Measurements from ENCODE around the gene PRKCB.
"Not testable (repeated sequence)": the region's sequence is repeated elsewhere in the genome, so short reads cannot be mapped to it uniquely, and the experiment has no call there.

PRKCB gene

GRCh38 chr16:24102209-24102660 lies 266.5 kb downstream of the PRKCB start:
- DNase-seq, result no peak

GRCh38 chr16:24105471-24105870 lies 269.7 kb downstream of the PRKCB start:
- not testable (repeated sequence) for DNase-seq

DNA sequence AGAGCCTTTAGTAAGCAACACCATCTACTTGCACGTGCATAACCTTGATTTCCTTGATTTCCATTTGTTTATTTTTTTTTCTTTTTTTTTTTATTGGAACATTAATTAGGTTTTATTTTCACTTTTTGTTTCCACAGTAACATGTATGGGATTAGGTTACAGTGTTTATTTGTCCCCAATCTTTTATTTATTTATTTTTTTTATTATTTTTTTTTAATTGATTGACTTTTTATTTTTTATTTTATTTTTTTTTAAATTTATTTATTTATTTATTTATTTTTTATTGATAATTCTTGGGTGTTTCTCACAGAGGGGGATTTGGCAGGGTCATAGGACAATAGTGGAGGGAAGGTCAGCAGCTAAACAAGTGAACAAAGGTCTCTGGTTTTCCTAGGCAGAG lies 272.3 kb downstream of the PRKCB start:
- not testable (repeated sequence) for DNase-seq

- DNase-seq, result no peak
Measured at GRCh38 chr16:24111724-24112302, 276.0 kb downstream of the PRKCB start.

DNA sequence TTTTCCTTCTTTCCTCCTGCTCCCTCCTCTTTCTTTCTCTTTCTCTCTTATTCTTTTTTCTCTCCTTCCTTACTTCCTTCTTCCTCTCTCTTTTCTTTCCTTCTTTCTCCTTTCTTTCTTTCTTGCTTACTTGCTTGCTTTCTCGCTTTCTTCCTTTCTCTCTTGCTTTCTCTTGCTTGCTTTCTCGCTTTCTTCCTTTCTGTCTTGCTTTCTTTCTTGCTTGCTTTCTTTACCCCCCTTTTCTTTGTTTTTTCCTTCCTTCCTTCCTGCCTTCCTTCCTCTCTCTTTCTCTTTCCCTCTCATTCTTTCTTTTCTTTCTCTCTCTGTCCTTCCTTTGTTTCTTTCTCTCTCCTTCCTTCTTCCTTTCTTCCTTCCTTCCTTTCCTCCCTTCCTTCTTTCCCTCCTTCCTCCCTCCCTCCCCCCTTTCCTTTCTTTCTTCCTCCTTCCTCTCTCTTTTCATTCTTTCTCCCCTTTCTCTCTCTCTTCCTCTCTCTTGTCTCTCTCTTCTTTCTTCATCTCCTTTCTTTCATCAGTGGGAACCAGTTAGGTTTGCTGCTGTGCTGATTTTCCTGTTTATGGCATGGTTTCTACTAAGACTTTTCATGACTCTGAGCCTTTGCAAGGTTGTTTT lies 277.4 kb downstream of the PRKCB start:
- no peak for DNase-seq

GRCh38 chr16:24114876-24115275 lies 279.1 kb downstream of the PRKCB start:
- DNase-seq, result no peak

DNA sequence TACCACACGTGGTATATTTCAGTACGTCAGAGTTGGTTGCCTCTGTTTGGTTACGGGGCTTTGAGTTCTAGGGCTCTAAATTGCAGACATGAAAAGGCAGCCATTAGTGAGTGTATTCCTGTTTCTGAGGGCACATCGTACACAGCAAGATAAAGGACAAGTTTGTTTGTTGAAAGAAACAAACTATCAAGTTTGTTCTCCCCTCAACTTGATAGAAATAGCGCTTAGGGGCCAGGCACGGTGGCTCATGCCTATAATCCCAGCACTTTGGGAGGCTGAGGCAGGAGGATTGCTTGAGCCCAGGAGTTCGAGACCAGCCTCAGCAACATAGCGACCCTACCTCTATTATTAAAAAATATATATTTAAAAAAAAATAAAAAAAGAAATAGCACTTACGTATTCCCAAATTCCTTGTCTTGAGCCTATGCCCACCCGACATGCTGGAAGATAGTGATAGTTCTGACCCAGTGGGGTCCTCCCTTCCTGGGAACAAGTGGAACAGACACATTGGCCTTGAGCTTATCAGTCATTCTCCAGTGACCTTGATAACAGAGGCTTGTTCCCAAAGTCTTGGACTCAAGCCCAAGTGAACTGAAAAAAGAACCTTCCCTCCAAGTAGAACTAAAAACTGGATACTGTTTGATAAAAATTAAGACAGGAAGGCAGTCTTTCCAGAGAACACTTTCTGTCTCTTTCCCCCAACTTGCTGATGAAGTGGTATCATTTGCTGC lies 280.4 kb downstream of the PRKCB start:
- no peak for DNase-seq

- DNase-seq, result no peak
Measured at GRCh38 chr16:24116989-24117388, 281.2 kb downstream of the PRKCB start.

- no peak for DNase-seq
Measured at GRCh38 chr16:24117680-24118079, 281.9 kb downstream of the PRKCB start.

GRCh38 chr16:24118126-24118821 lies 282.5 kb downstream of the PRKCB start:
- DNase-seq, result no peak

GRCh38 chr16:24119807-24120206 lies 284.0 kb downstream of the PRKCB start:
- DNase-seq, result no peak

GRCh38 chr16:24123275-24123674 lies 287.5 kb downstream of the PRKCB start:
- no peak for DNase-seq

- no peak for DNase-seq
Measured at GRCh38 chr16:24124291-24124690, 288.5 kb downstream of the PRKCB start.

DNA sequence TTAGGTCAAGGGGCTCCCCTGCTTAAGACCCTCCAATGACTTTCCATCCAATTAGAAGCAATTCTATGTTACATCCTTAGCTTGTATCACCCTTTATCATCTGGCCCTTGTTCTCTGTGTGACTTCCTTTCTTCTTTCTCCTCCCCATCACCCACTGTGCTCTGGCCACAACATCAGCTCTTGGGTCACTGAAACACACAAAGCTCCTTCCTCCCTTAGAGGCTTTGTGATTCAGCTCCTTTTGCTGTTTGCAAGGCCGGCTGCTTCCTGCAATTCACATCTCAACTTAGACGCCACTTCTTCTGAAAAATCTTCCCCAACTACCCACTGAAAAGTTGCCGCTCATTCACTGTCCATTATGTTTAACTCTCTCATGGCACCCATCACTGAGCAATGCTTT lies 289.4 kb downstream of the PRKCB start:
- no peak for DNase-seq

DNA sequence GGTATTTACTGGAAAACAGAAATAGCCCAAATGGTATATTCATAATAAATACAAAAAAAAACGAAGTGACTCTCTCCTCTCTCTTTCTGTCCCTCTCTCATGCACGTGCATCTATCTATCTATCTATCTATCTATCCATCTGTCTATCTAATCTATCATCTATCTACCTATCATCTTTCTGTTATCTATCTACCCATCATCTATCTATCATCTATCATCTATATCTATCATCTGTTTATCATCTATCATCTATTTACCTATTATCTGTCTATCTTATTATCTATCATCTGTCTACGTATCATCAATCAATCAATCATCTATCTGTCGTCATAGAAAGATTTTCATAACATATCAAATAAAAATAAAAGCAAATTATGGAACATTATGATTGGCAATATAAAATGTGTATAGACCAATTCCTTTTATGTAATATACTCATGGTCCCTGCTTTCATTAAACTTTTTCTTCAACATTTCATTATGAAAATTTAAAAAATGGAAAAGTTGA lies 293.7 kb downstream of the PRKCB start:
- DNase-seq, result no peak

GRCh38 chr16:24130494-24131085 lies 294.8 kb downstream of the PRKCB start:
- DNase-seq, result no peak

GRCh38 chr16:24131294-24131693 lies 295.5 kb downstream of the PRKCB start:
- DNase-seq, result no peak

DNA sequence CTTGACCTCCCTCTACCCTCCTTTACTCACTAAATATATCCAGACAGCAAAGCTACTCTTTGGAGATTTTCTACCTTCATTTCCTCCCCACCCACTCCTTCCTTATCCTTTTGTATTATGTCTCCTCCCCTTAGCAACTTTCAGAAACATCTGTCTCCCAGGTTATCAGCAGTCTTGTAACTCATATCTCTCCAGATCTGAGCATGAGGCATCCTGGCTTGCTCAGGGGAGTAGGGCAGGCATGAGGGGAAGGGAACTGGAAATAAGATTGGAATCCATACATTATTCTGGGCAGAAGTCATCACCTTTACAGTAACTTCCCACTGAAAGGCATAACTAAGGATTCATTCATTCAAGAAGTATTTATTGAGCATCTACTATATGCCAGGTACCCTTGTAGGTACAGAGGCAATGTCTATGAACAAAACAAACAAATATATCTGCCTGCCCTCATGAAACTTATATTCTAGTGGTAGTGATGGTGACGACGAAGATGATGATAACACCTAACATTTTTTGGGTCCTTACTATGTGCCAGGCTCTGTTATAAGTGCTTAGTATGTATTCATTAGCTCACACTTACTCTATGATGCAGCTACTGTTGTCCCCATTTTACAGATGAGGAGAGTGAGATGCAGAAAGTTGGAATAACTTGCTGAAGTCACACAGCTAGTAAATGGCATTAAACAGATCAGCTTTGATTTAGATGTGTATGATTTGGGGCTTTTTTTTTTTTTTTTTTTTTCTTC lies 296.4 kb downstream of the PRKCB start:
- no peak for DNase-seq

GRCh38 chr16:24132797-24133155 lies 297.0 kb downstream of the PRKCB start:
- no peak for DNase-seq

DNA sequence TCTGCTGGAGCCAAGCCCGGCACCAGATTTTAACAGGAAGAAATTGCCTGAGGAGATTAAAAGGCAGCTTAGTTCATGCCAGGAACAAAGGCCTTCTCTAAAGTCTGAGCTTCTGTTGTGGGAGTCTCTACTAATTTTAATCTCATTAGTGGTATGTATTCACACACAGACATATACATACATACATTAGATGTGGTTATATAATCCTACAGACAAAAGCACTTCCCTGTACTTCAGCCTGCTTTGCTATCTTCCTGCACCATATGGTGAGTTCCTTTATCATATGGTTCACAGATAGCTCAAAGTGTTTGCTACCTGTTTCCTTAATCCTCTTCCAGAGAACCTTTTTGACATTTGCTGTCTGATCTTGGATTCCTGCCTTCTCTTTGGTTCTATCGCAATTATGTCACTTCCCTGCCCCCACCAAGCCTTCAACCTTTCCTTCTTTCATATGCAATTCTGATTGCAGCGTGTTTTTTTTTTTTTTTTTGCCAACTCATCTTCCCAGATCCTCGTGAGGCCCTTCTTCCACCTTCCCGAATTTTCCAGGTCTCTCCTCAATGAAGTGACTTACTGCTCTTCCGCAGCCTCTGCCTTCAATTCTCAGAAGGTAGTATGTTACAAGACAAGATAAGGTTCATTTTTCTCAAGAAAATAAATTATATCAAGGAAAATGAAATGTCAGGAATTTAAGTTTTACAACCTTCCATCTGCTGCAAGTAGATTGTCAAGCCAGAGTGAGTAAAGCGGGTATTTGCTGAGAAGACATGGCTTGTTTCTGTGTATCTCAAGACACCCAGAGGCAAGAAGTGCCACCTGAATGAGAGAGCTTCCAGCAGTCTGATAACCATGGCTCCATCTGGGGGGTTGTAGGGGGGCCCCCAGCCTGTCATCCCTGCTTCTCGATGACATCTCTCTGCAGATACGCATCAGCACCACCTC lies 300.1 kb downstream of the PRKCB start:
- no peak for DNase-seq

DNA sequence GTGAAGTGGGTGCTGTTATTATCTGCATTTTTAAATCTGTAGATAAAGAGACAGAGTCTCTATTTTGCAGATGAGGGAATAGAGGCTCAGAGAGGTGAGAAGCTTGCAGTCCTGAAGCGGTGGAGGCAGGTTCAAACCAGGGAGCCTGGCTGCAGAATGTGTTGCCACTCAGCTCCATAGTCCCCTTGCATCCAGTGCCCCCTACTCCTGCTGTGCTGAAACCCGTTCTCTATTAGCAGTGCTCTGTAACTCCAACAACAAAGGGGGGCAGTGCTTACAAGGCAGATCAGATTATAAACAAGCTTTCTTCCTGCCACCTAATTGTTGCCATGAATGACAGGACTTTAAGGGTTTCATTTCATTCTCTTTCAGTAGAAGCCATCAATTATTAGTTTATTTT lies 302.2 kb downstream of the PRKCB start:
- DNase-seq, result no peak
